GM23338 (cell line): ENCODE measurements around the gene PLXNC1. TPM values are rescaled to one million over a fixed set of nuclear protein-coding genes. Genes with fewer than 3 reads are reported as not detected.

Source experiments
- CREB1 ChIP-seq: fragments of 250-450 bp; sonication (Bioruptor Pico); IDR thresholded peaks from 2 replicates; pipeline ENCODE4 v1.5.0; 2020; ENCODE audit warnings: low read depth, mild to moderate bottlenecking, moderate library complexity
- CTCF ChIP-seq, 2 experiments: fragments of 200-600 bp in 1 of 2; sonication (generic) in 1 of 2; conservative IDR thresholded peaks; 2 replicates each; pipeline versions ENCODE4 v1.5.1 to v1.6.1; 2016 to 2017; ENCODE audit warnings: antibody characterized with exemption in 2 of 2, low read depth in 2 of 2, mild to moderate bottlenecking in 2 of 2, moderate library complexity in 1 of 2
- EZH2 ChIP-seq: fragments of 200-600 bp; sonication (generic); IDR thresholded peaks from one replicate; pipeline ENCODE4 v1.8.0; 2017; ENCODE audit warnings: antibody characterized with exemption, mild to moderate bottlenecking, low read depth; ENCODE audit not compliant: unreplicated experiment
- EZH2phosphoT487 ChIP-seq: fragments of 200-600 bp; sonication (generic); IDR thresholded peaks from one replicate; pipeline ENCODE4 v1.8.1; 2018; ENCODE audit warnings: antibody characterized with exemption; ENCODE audit not compliant: unreplicated experiment
- JUNB ChIP-seq: IDR thresholded peaks from one replicate; pipeline ENCODE4 v1.6.1; 2016; ENCODE audit warnings: antibody characterized with exemption; ENCODE audit not compliant: unreplicated experiment
- NANOG ChIP-seq: IDR thresholded peaks from 2 replicates; pipeline ENCODE4 v1.6.1; 2016; ENCODE audit warnings: antibody characterized with exemption, borderline replicate concordance
- POLR2AphosphoS5 ChIP-seq: IDR thresholded peaks from 2 replicates; pipeline ENCODE4 v1.6.1; 2016; ENCODE audit warnings: antibody characterized with exemption, low read depth
- STAT1 ChIP-seq: IDR thresholded peaks from one replicate; pipeline ENCODE4 v1.6.1; 2016; ENCODE audit warnings: antibody characterized with exemption; ENCODE audit not compliant: unreplicated experiment
- ZNF114 ChIP-seq: fragments of 250-450 bp; sonication (Bioruptor Pico); IDR thresholded peaks from 2 replicates; pipeline ENCODE4 v1.5.0; 2020; ENCODE audit warnings: mild to moderate bottlenecking, moderate library complexity
- ZNF462 ChIP-seq: fragments of 250-450 bp; sonication (Bioruptor Pico); IDR thresholded peaks from 2 replicates; pipeline ENCODE4 v1.5.0; 2020; ENCODE audit warnings: mild to moderate bottlenecking, moderate library complexity
- polyA plus RNA-seq: library from polyadenylated mRNA; unstranded; fragments of >200 nt; fragmentation: Nextera tagmentation; extraction: Ambion mirVana; gene quantifications from 2 replicates; pipeline ENCODE4 v1.2.1, GENCODE V29; 2016
- total RNA-seq: library from RNA; depleted of rRNA; stranded (reverse); fragments of >200 nt; shearing (Covaris generic); gene quantifications from 2 replicates; pipeline ENCODE4 v1.2.3, GENCODE V29; 2014

Gene PLXNC1
- total and polyA plus RNA-seq, 2 experiments from 2014 or later: 1.9 to 6.5 TPM

- TF ChIP-seq ZNF462 (CRISPR knock-in tag) (no peak), POLR2AphosphoS5 (no peak), EZH2phosphoT487 (no peak), NANOG (no peak), STAT1 (no peak), ZNF114 (CRISPR knock-in tag) (no peak), EZH2 (no peak), CTCF (conservative IDR thresholded peaks at IDR 0.05; ENCODE audit: low read depth in 2 of 2) (no peak), JUNB (no peak), CREB1 (CRISPR knock-in tag) (no peak)
These were observed 141.3 kb downstream of the PLXNC1 start (continued) for GRCh38 chr12:94289461-94290312.
